GM19328 (cell line): ENCODE data around the gene CRTC3.
"Not testable (repeated sequence)": the region's sequence is repeated elsewhere in the genome, so short reads cannot be mapped to it uniquely, and the experiment has no call there.

Experiments
- ATAC-seq: cut with Tn5 transposase; IDR thresholded peaks from one replicate; pipeline ENCODE4 v1.9.1; 2021; ENCODE audit warnings: mild to moderate bottlenecking, moderate library complexity; ENCODE audit not compliant: unreplicated experiment

The CRTC3 gene

GRCh38 chr15:90619468-90619867, 89.7 kb downstream of the CRTC3 start:
- no peak for ATAC-seq

GRCh38 chr15:90619939-90620338, 90.2 kb downstream of the CRTC3 start:
- ATAC-seq = no peak

GRCh38 chr15:90620379-90621067, 90.8 kb downstream of the CRTC3 start:
- peak; percentile 73 for ATAC-seq

- ATAC-seq = no peak
Measured at GRCh38 chr15:90623854-90624253, 94.1 kb downstream of the CRTC3 start.

- no peak for ATAC-seq
Measured at GRCh38 chr15:90624278-90624981, 94.7 kb downstream of the CRTC3 start.

- no peak for ATAC-seq
Measured at GRCh38 chr15:90625037-90625436, 95.3 kb downstream of the CRTC3 start.

GRCh38 chr15:90629217-90629616, 99.5 kb downstream of the CRTC3 start:
- ATAC-seq = no peak

GRCh38 chr15:90633360-90633759, 103.6 kb downstream of the CRTC3 start:
- no peak for ATAC-seq

- not testable (repeated sequence) for ATAC-seq
Measured at GRCh38 chr15:90636993-90637392, 107.3 kb downstream of the CRTC3 start.

- no peak for ATAC-seq
Measured at GRCh38 chr15:90637693-90638092, 108.0 kb downstream of the CRTC3 start.

GRCh38 chr15:90638201-90638691, 108.5 kb downstream of the CRTC3 start:
- ATAC-seq = no peak

- no peak for ATAC-seq
Measured at GRCh38 chr15:90638963-90639362, 109.2 kb downstream of the CRTC3 start.

GRCh38 chr15:90640862-90641261, 111.1 kb downstream of the CRTC3 start:
- no peak for ATAC-seq

- no peak for ATAC-seq
Measured at GRCh38 chr15:90641581-90642463, 112.1 kb downstream of the CRTC3 start.

- ATAC-seq = no peak
Measured at GRCh38 chr15:90642464-90643300, 113.0 kb downstream of the CRTC3 start.

GRCh38 chr15:90643301-90643632, 113.5 kb downstream of the CRTC3 start:
- ATAC-seq = no peak

- ATAC-seq = no peak
Measured at GRCh38 chr15:90644526-90644925, 114.8 kb downstream of the CRTC3 start.

- no peak for ATAC-seq
Measured at GRCh38 chr15:90644952-90645725, 115.4 kb downstream of the CRTC3 start.

- ATAC-seq = no peak
Measured at GRCh38 chr15:90645873-90646575, 116.3 kb downstream of the CRTC3 start.
